HUES6 (cell line): ENCODE measurements around the gene SERPIND1.

Source experiments
- H3K27ac ChIP-seq: 2 replicates; pipeline ENCODE4 v1.7.0; 2013; ENCODE audit warnings: low read depth, mild to moderate bottlenecking, low read length, inconsistent platforms
- H3K27me3 ChIP-seq: 2 replicates; pipeline ENCODE4 v1.6.1; 2013; ENCODE audit warnings: low read length; ENCODE audit not compliant: control insufficient read depth, insufficient read depth
- H3K36me3 ChIP-seq: 2 replicates; pipeline ENCODE4 v1.6.1; 2013; ENCODE audit warnings: low read length; ENCODE audit not compliant: control insufficient read depth, insufficient read depth
- H3K4me1 ChIP-seq: 2 replicates; pipeline ENCODE4 v1.6.1; 2013; ENCODE audit warnings: low read length; ENCODE audit not compliant: control insufficient read depth, insufficient read depth
- H3K4me3 ChIP-seq: 2 replicates; pipeline ENCODE4 v1.5.1; 2013; ENCODE audit warnings: low read depth, low read length
- H3K9ac ChIP-seq: one replicate; pipeline ENCODE4 v1.6.1; 2013; ENCODE audit warnings: mild to moderate bottlenecking, low read length
- H3K9me3 ChIP-seq: 2 replicates; pipeline ENCODE4 v1.6.1; 2013; ENCODE audit warnings: low read depth, low read length; ENCODE audit not compliant: control insufficient read depth, insufficient read depth

Gene SERPIND1

GRCh38 chr22:20748731-20749428 lies 25.0 kb upstream of the SERPIND1 start:
- Histone ChIP-seq H3K9ac (no peak overlapping the region), H3K27ac (no peak overlapping the region), H3K4me3 (no peak overlapping the region), H3K27me3 (no peaks in the 10 kb centered on the region), H3K4me1 (no peaks in the 10 kb centered on the region), H3K36me3 (peaks cover 54% of the 10 kb centered on the region), H3K9me3 (no peaks in the 10 kb centered on the region)

- no peak overlapping the region for H3K4me3 ChIP-seq
- H3K9me3 ChIP-seq: no peaks in the 10 kb centered on the region
- H3K4me1 ChIP-seq: no peaks in the 10 kb centered on the region
- H3K27ac ChIP-seq: no peak overlapping the region
- no peaks in the 10 kb centered on the region for H3K27me3 ChIP-seq
- H3K9ac ChIP-seq: no peak overlapping the region
- H3K36me3 ChIP-seq: peaks cover 50% of the 10 kb centered on the region
Measured at GRCh38 chr22:20749453-20749852, 24.5 kb upstream of the SERPIND1 start.

- no peak overlapping the region for H3K4me3 ChIP-seq
- H3K9me3 ChIP-seq: no peaks in the 10 kb centered on the region
- H3K4me1 ChIP-seq: no peaks in the 10 kb centered on the region
- no peak overlapping the region for H3K27ac ChIP-seq
- H3K27me3 ChIP-seq: no peaks in the 10 kb centered on the region
- no peak overlapping the region for H3K9ac ChIP-seq
- H3K36me3 ChIP-seq: peaks cover 47% of the 10 kb centered on the region
Measured at GRCh38 chr22:20750461-20751184, 23.3 kb upstream of the SERPIND1 start.

- H3K36me3 ChIP-seq: peaks cover 46% of the 10 kb centered on the region
- H3K4me1 ChIP-seq: no peaks in the 10 kb centered on the region
- no peaks in the 10 kb centered on the region for H3K9me3 ChIP-seq
- H3K27me3 ChIP-seq: no peaks in the 10 kb centered on the region
- H3K4me3 ChIP-seq: no peak overlapping the region
- H3K27ac ChIP-seq: no peak overlapping the region
- H3K9ac ChIP-seq: no peak overlapping the region
Measured at GRCh38 chr22:20751185-20751851, 22.6 kb upstream of the SERPIND1 start.

GRCh38 chr22:20752104-20752741 lies 21.7 kb upstream of the SERPIND1 start:
- Histone ChIP-seq H3K9me3 (no peaks in the 10 kb centered on the region), H3K4me3 (no peak overlapping the region), H3K27ac (no peak overlapping the region), H3K36me3 (peaks cover 37% of the 10 kb centered on the region), H3K4me1 (no peaks in the 10 kb centered on the region), H3K9ac (no peak overlapping the region), H3K27me3 (no peaks in the 10 kb centered on the region)

GRCh38 chr22:20752873-20753272 lies 21.0 kb upstream of the SERPIND1 start:
- H3K36me3 ChIP-seq: peaks cover 36% of the 10 kb centered on the region
- no peak overlapping the region for H3K9ac ChIP-seq
- no peak overlapping the region for H3K27ac ChIP-seq
- no peaks in the 10 kb centered on the region for H3K4me1 ChIP-seq
- no peaks in the 10 kb centered on the region for H3K9me3 ChIP-seq
- no peak overlapping the region for H3K4me3 ChIP-seq
- no peaks in the 10 kb centered on the region for H3K27me3 ChIP-seq

- Histone ChIP-seq H3K27me3 (no peaks in the 10 kb centered on the region), H3K4me3 (no peak overlapping the region), H3K9ac (no peak overlapping the region), H3K4me1 (no peaks in the 10 kb centered on the region), H3K36me3 (peaks cover 15% of the 10 kb centered on the region), H3K9me3 (no peaks in the 10 kb centered on the region), H3K27ac (no peak overlapping the region)
Measured at GRCh38 chr22:20756846-20757245, 17.1 kb upstream of the SERPIND1 start.

GRCh38 chr22:20758688-20759087 lies 15.2 kb upstream of the SERPIND1 start:
- H3K27me3 ChIP-seq: no peaks in the 10 kb centered on the region
- no peaks in the 10 kb centered on the region for H3K9me3 ChIP-seq
- H3K4me1 ChIP-seq: no peaks in the 10 kb centered on the region
- H3K9ac ChIP-seq: no peak overlapping the region
- H3K4me3 ChIP-seq: no peak overlapping the region
- H3K27ac ChIP-seq: no peak overlapping the region
- H3K36me3 ChIP-seq: peaks cover 15% of the 10 kb centered on the region

- no peaks in the 10 kb centered on the region for H3K27me3 ChIP-seq
- H3K36me3 ChIP-seq: peaks cover 29% of the 10 kb centered on the region
- H3K4me3 ChIP-seq: no peak overlapping the region
- no peak overlapping the region for H3K27ac ChIP-seq
- H3K4me1 ChIP-seq: no peaks in the 10 kb centered on the region
- H3K9ac ChIP-seq: no peak overlapping the region
- H3K9me3 ChIP-seq: no peaks in the 10 kb centered on the region
Measured at GRCh38 chr22:20760084-20760483, 13.8 kb upstream of the SERPIND1 start.

- H3K36me3 ChIP-seq: peaks cover 32% of the 10 kb centered on the region
Measured at GRCh38 chr22:20761536-20761935, 12.4 kb upstream of the SERPIND1 start.

More at GRCh38 chr22:20761536-20761935, 12.4 kb upstream of the SERPIND1 start:
- H3K27me3 ChIP-seq: no peaks in the 10 kb centered on the region
- no peaks in the 10 kb centered on the region for H3K9me3 ChIP-seq
- H3K4me1 ChIP-seq: no peaks in the 10 kb centered on the region
- H3K4me3 ChIP-seq: no peak overlapping the region
- H3K9ac ChIP-seq: no peak overlapping the region
- no peak overlapping the region for H3K27ac ChIP-seq
